ENCODE results near the gene SOX10.

The SOX10 gene

DNA sequence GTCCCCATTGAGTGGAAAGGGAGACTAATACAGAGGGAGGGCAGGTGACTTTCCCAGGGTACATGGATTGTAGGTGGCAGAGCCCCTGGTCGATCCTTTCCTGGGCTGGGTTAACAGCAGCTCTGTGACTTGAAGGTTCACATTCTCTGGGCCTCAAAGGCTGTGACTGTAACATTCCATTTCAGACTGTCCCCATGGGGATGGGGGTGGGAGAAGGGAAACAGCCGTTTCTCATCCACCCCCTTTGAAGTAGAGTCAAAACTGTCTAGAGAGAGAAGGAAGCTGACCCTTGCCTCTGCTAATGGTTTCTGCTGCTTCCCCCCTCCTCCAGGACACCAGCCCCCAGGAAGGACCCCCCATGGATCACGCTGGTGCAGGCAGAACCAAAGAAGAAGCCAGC, 59.0 kb downstream of the SOX10 start:
- no peak for DNase-seq (ENCODE audit: low read depth)
- TF ChIP-seq, protein P1, sequence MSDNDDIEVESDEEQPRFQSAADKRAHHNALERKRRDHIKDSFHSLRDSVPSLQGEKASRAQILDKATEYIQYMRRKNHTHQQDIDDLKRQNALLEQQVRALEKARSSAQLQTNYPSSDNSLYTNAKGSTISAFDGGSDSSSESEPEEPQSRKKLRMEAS (IDR thresholded peaks at IDR 0.05; ENCODE audit: low read depth, low read length) = no peak
- TF ChIP-seq MYC (IDR thresholded peaks at IDR 0.05; ENCODE audit: low read depth, low read length) (no peak), POLR2A (IDR thresholded peaks at IDR 0.05; ENCODE audit: extremely low read depth, insufficient read length) (no peak)
- TF ChIP-seq, protein P2, sequence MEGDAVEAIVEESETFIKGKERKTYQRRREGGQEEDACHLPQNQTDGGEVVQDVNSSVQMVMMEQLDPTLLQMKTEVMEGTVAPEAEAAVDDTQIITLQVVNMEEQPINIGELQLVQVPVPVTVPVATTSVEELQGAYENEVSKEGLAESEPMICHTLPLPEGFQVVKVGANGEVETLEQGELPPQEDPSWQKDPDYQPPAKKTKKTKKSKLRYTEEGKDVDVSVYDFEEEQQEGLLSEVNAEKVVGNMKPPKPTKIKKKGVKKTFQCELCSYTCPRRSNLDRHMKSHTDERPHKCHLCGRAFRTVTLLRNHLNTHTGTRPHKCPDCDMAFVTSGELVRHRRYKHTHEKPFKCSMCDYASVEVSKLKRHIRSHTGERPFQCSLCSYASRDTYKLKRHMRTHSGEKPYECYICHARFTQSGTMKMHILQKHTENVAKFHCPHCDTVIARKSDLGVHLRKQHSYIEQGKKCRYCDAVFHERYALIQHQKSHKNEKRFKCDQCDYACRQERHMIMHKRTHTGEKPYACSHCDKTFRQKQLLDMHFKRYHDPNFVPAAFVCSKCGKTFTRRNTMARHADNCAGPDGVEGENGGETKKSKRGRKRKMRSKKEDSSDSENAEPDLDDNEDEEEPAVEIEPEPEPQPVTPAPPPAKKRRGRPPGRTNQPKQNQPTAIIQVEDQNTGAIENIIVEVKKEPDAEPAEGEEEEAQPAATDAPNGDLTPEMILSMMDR (IDR thresholded peaks at IDR 0.05; ENCODE audit: low read depth, low read length) = no peak
- H3K4me3 ChIP-seq (ENCODE audit: low read depth, low read length) = no peak overlapping the region

DNA sequence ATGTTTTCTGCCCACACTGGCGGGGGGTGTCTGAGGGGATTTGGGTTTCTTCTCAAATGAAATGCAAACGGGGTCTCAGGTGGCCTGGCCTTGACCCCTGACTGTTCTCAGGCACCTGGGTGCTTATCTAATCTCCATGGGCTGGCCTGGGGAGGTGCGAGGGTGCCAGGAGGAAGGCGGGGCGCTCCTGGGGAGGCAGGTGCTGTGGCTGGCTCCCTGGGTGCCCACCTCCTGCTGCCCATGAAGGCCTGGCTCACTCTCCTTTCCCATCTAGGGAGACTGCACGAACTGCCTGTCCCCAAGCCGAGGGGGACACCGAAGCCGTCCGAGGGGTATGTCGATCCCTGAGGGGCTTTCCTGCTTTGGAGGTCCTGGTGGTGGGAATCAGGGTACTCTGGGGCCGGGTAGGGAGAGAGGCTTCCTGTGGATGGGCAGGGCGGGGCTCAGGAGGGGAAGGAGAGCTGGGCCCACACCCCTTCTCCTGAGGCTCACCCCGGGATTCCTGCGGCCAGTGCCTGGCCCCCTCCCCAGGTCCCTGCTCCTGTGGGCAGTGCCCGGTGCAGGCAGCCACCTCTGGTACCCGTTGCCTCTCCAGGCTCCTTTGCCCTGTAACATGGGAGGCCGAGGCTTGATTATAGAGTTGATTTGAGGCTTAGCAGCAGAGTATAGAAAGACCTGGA, 59.8 kb downstream of the SOX10 start:
- no peak for TF ChIP-seq POLR2A (IDR thresholded peaks at IDR 0.05; ENCODE audit: extremely low read depth, insufficient read length)
- no peak for TF ChIP-seq MYC (IDR thresholded peaks at IDR 0.05; ENCODE audit: low read depth, low read length)
- TF ChIP-seq, protein P2 (IDR thresholded peaks at IDR 0.05; ENCODE audit: low read depth, low read length) = no peak
- TF ChIP-seq, protein P1 (IDR thresholded peaks at IDR 0.05; ENCODE audit: low read depth, low read length) = no peak
- H3K4me3 ChIP-seq (ENCODE audit: low read depth, low read length) = no peak overlapping the region
- no peak for DNase-seq (ENCODE audit: low read depth)

DNA sequence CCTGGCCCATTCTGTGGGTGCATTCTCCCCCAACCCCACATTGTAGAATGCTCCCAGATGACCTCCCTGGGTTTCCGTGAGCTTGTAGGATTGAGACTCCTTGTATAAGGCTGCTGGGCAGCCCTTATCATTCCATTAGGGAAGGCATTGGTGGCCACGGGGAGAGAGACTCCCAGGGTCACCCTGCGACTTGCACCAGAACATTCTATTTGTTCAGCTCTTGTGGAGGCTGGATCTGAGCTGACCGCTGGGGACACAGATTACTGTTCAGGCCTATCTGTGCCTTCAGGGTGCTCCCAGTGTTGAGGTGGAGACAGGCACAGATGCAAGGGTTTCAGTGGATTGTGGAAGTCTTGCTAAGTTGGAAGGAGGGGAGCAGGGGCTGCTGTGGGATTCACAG, 60.4 kb downstream of the SOX10 start:
- no peak for DNase-seq (ENCODE audit: low read depth)
- TF ChIP-seq MYC (IDR thresholded peaks at IDR 0.05; ENCODE audit: low read depth, low read length) (no peak), POLR2A (IDR thresholded peaks at IDR 0.05; ENCODE audit: extremely low read depth, insufficient read length) (no peak)
- TF ChIP-seq, protein P2 (IDR thresholded peaks at IDR 0.05; ENCODE audit: low read depth, low read length) = no peak
- TF ChIP-seq, protein P1 (IDR thresholded peaks at IDR 0.05; ENCODE audit: low read depth, low read length) = no peak
- no peak overlapping the region for H3K4me3 ChIP-seq (ENCODE audit: low read depth, low read length)
